SK-N-MC (cell line): Measurements from ENCODE around the gene VWA1.

Experiments used
- DNase-seq: peaks from one replicate; pipeline ENCODE4 v3.0.0-alpha.2; 2011; ENCODE audit warnings: low read depth, low spot score
- H3K27ac ChIP-seq: fragments of 200-600 bp; sonication (generic); 2 replicates; pipeline ENCODE4 v1.5.1; 2016; ENCODE audit warnings: mixed run types
- H3K36me3 ChIP-seq: fragments of 200-600 bp; sonication (generic); 2 replicates; pipeline ENCODE4 v1.6.1; 2017; ENCODE audit warnings: antibody characterized with exemption, low read length, mixed read lengths; ENCODE audit not compliant: insufficient read depth
- H3K4me3 ChIP-seq: fragments of 200-600 bp; sonication (generic); 2 replicates; pipeline ENCODE4 v1.5.1; 2016
- H3K9ac ChIP-seq: fragments of 200-600 bp; sonication (generic); 2 replicates; pipeline ENCODE4 v1.8.0; 2017; ENCODE audit warnings: mixed run types, mixed read lengths; ENCODE audit not compliant: insufficient read length
- H3K9me3 ChIP-seq: fragments of 200-600 bp; sonication (generic); 2 replicates; pipeline ENCODE4 v1.6.1; 2017; ENCODE audit warnings: low read depth, mild to moderate bottlenecking, antibody characterized with exemption, low read length, moderate library complexity, mixed read lengths
- EZH2 ChIP-seq: fragments of 200-600 bp; sonication (generic); IDR thresholded peaks from one replicate; pipeline ENCODE4 v1.6.1; 2017; ENCODE audit warnings: antibody characterized with exemption
- FOXP2 ChIP-seq: optimal IDR thresholded peaks from 2 replicates; pipeline ENCODE3; 2011; ENCODE audit warnings: mild to moderate bottlenecking, moderate library complexity; ENCODE audit not compliant: insufficient read depth; ENCODE audit errors: extremely low read length, control extremely low read depth
- POLR2AphosphoS5 ChIP-seq: IDR thresholded peaks from 2 replicates; pipeline ENCODE4 v1.6.1; 2012; ENCODE audit warnings: mild to moderate bottlenecking, low read depth, low read length, borderline replicate concordance

VWA1 gene, protein sequence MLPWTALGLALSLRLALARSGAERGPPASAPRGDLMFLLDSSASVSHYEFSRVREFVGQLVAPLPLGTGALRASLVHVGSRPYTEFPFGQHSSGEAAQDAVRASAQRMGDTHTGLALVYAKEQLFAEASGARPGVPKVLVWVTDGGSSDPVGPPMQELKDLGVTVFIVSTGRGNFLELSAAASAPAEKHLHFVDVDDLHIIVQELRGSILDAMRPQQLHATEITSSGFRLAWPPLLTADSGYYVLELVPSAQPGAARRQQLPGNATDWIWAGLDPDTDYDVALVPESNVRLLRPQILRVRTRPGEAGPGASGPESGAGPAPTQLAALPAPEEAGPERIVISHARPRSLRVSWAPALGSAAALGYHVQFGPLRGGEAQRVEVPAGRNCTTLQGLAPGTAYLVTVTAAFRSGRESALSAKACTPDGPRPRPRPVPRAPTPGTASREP

DNA sequence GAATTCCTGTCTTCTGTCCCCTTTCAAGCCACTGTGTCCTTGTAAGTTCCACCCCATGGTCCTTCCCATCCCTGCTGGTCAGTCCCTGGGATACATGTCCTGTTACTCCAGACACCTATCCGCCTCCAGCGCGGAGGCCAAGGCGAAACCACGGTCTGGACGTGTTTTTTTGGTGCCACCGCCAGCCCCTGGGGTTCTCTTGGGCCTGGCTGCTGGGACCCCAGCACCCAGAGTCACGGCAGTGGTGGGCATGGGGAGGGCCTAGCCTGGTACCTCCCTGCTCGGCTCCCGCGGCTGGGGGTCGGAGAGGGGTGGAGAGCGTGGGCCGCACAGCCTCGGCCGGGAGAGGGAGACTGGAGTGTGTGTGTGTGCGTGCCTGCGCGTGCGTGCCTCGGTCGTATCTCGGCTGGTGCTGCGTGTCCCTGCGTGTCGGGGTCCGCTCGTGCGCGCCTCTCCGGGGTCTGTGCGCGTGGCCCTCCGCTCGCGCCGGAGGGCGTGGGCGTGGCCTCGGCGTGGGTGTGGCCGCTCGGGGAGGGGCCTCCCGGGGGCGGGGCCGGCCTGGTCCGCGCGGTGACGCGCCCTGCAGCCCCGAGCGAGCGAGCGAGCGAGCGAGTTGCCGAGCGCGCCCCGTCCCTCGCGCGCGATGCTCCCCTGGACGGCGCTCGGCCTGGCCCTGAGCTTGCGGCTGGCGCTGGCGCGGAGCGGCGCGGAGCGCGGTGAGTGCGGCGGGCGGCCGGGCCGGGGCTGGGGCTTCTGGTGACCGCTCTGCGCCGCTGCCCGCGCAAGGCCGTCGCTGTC lies at the start of gene VWA1:
Gene VWA1 (plus strand): TSS at position 585 of the 798 bp plus-strand sequence. CDS start 59 bp downstream, at position 644.
- Histone ChIP-seq H3K27ac (no peak within 1 kb of the TSS), H3K9ac (peak within 1 kb of the TSS; percentile 14)
- DNase-seq, result no peak

DNA sequence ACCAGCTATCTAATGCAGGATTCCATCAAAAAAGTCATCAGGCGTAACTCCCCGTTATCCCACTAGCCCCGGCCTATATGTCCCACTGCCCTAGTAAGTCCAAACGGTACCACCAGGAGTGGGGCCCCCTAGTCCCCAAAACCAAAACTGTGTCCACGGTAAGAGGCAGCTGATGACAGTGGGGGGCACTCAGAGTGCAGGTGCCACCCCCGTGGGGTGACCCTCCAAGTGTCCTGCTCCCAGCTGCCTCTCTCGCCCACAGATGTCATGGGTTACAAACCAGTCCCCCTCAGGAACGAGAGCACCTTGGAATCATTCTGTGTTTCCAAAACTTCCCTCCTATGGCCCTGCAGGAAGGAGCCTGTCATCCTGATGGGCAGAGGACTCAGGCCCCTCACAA lies 49.6 kb upstream of the VWA1 start:
- TF ChIP-seq POLR2AphosphoS5 (no peak), EZH2 (no peak), FOXP2 (no peak)
- Histone ChIP-seq H3K36me3 (peaks cover 53% of the 10 kb centered on the region), H3K27ac (no peak overlapping the region), H3K9ac (no peak overlapping the region), H3K9me3 (no peaks in the 10 kb centered on the region), H3K4me3 (no peak overlapping the region)
- DNase-seq, result no peak

More for the DNA sequence above, at the start of gene VWA1:
- Histone ChIP-seq H3K36me3 (no peaks in the 10 kb centered on the region), H3K4me3 (peak within 1 kb of the TSS; percentile 73), H3K9me3 (no peaks in the 10 kb centered on the region)
- TF ChIP-seq POLR2AphosphoS5 (peak; percentile 43; the same call in 1 of the 2 replicates), EZH2 (no peak)

DNA sequence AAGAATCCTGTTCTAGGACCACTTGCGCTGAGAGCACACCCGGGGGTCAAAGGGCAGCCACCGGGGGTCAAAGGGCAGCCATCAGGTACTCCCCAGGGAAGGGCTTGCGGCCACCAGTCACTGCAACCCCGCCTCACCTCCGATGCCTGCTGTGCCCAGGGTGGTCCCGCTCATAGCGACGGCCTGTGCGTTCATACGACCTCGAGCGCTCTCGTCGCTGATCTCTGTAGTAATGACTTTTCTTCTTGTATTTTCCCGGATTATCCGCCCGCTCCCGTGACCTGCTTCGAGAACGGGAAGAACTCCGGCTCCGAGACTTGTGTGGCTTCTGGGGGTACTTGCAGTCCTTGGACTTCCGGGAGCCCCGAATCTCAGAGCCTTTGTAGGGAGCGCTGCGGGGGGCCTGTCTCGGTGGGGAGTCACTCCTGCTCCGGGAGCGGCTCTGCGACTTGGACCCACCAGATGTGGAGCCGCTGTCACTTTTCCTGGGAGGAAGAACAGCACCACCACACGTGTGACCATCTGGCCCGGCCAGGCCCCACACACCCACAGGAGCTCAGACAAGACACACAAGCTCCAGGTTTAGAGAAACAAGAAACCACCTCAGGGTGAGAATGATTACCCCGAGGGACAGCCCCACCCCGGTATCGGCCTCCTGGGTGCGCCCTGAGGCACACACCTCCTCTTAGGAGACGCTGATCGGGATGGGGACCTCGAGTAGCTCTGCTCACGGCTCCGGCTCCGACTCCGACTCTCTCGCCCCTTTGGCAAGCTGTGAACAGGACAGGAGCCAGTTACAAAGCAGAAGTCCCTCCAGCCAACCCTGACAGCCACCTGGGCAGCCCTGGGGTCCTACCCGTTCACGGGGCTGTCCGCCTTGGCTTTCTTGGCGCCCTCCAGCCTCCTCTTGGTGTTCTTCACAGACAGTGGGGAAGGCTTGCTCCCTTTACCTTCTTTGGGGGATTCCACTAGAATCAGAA lies 48.1 kb upstream of the VWA1 start:
- H3K36me3 ChIP-seq, result peaks cover 68% of the 10 kb centered on the region
- H3K4me3 ChIP-seq, result no peak overlapping the region
- TF ChIP-seq POLR2AphosphoS5 (no peak), EZH2 (no peak), FOXP2 (no peak)
- H3K9me3 ChIP-seq, result no peaks in the 10 kb centered on the region
- no peak overlapping the region for H3K9ac ChIP-seq
- H3K27ac ChIP-seq, result no peak overlapping the region
- DNase-seq, result no peak

DNA sequence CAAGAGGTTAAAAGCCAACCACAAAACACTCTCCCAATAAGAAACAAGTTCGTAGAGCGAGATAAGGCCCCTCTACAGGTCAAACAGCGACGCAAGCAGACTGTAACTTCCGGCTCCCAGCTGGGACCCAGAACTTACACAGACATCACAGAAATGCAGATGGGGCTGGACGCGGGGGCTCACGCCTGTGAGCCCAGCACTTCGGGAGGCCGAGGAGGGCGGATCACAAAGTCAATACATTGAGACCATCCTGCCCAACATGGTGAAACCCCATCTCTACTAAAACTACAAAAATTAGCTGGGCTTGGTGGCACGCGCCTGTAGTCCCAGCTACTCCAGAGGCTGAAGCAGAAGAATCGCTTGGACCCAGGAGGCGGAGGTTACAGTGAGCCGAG lies 47.4 kb upstream of the VWA1 start:
- no peak for DNase-seq
- no peak overlapping the region for H3K9ac ChIP-seq
- peaks cover 75% of the 10 kb centered on the region for H3K36me3 ChIP-seq
- H3K27ac ChIP-seq, result no peak overlapping the region
- no peaks in the 10 kb centered on the region for H3K9me3 ChIP-seq
- TF ChIP-seq POLR2AphosphoS5 (no peak), FOXP2 (no peak), EZH2 (no peak)
- no peak overlapping the region for H3K4me3 ChIP-seq

DNA sequence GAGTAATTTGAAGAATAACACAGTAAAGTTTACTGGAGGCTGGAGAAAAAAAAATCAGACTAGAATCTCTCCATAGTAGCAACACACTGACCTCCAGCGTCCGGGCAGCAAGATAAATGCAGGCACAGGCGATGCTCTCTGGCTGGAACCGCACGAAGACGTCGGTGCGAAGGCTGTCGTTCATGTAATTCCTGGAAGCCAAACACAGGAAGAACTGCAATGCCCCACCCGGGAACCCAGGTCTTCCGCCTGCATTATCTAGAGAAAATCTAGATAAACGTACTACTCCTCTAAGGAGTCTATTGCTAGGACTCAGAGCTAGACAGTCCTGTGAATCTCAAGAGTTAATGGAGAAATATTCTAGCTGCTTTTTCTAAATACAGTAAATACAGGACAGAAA lies 44.8 kb upstream of the VWA1 start:
- Histone ChIP-seq H3K9ac (no peak overlapping the region), H3K27ac (no peak overlapping the region), H3K36me3 (peaks cover 100% of the 10 kb centered on the region), H3K4me3 (no peak overlapping the region), H3K9me3 (no peaks in the 10 kb centered on the region)
- no peak for DNase-seq
- TF ChIP-seq POLR2AphosphoS5 (no peak), FOXP2 (no peak), EZH2 (no peak)

DNA sequence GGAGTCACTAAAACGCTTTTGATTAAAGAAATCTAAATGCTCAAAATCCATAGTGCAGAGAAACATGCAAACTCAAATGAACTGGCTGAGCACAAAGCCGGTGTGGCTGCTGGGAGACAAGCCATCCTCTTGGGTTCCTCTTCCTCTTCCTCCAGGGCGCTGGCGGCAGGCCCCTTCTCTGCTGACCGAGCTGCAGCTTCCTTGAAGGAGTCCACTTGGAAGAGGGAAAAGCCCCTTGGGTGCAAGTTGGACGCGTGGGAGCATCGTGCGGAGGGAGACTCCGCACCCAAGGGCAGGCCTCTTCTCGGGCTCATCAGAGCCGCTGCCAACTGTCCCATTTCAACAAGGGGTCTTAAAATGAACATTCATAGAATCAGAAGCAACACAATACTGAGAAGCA lies 44.3 kb upstream of the VWA1 start:
- Histone ChIP-seq H3K4me3 (no peak overlapping the region), H3K27ac (no peak overlapping the region; the same call in 1 of the 2 replicates), H3K9ac (no peak overlapping the region), H3K9me3 (no peaks in the 10 kb centered on the region), H3K36me3 (peaks cover 97% of the 10 kb centered on the region)
- TF ChIP-seq POLR2AphosphoS5 (no peak), EZH2 (no peak), FOXP2 (no peak)
- DNase-seq, result no peak

DNA sequence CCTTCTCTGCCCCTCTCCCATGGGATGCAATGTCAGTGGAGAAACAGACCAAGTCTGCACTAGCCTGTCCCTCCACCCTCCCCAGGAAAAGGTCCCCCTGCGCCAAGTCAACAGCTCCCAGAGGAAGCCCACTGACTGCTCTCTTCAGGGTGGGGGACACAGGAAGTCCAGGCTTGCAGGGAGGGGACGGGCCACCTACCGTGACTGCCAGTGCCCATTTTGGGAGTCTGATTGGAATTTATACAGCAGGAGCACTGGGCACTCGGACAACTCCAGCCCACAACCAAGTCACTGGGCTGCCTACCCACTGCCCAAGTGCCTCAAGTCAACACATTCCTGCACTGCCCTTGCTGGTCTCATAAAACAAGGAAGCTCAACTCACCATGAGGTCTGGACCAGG lies 42.5 kb upstream of the VWA1 start:
- Histone ChIP-seq H3K9ac (no peak overlapping the region), H3K36me3 (peaks cover 91% of the 10 kb centered on the region), H3K9me3 (no peaks in the 10 kb centered on the region), H3K27ac (no peak overlapping the region), H3K4me3 (no peak overlapping the region)
- no peak for TF ChIP-seq EZH2
- TF ChIP-seq FOXP2, result no peak
- no peak for TF ChIP-seq POLR2AphosphoS5
- no peak for DNase-seq
